CD8-positive, alpha-beta memory T cell (primary cell): ENCODE measurements around the gene GLB1L3. TPM values are rescaled to one million over a fixed set of nuclear protein-coding genes. Genes with fewer than 3 reads are reported as not detected.
A peak's percentile ranks its signal among the peaks of the same experiment; 100 is the strongest.

Source experiments
- CTCF ChIA-PET: fragments of 350-600 bp; sonication (Branson Sonifier 250); formaldehyde crosslinking; loops from one replicate; lab custom pipeline; 2021; ENCODE audit warnings: antibody characterized with exemption; lab: Charles Lee
- POLR2A ChIA-PET: fragments of 350-600 bp; sonication (Branson Sonifier 250); formaldehyde crosslinking; loops from one replicate; lab custom pipeline; 2021; ENCODE audit warnings: antibody characterized with exemption; lab: Charles Lee
- DNase-seq, 5 donors: peaks; one replicate each; pipeline versions ENCODE4 v3.0.0 to v3.0.0-alpha.2; 2020 to 2022; ENCODE audit warnings: mixed read lengths in 1 of 5
- H3K27ac ChIP-seq: one replicate; pipeline ENCODE4 v1.7.0; 2013; ENCODE audit warnings: low read depth, mild to moderate bottlenecking, low read length, moderate library complexity
- H3K27me3 ChIP-seq: 2 replicates; pipeline ENCODE4 v1.7.0; 2013; ENCODE audit warnings: low read length, mild to moderate bottlenecking; ENCODE audit not compliant: insufficient read depth, poor library complexity, severe bottlenecking
- H3K36me3 ChIP-seq: 2 replicates; pipeline ENCODE4 v1.7.0; 2013; ENCODE audit warnings: mild to moderate bottlenecking, low read length, moderate library complexity; ENCODE audit not compliant: insufficient read depth
- H3K4me1 ChIP-seq: 2 replicates; pipeline ENCODE4 v1.7.0; 2013; ENCODE audit warnings: mild to moderate bottlenecking, low read length, moderate library complexity; ENCODE audit not compliant: insufficient read depth
- H3K4me3 ChIP-seq: 2 replicates; pipeline ENCODE4 v1.7.0; 2013; ENCODE audit warnings: mild to moderate bottlenecking, low read length
- H3K9me3 ChIP-seq: 2 replicates; pipeline ENCODE4 v1.7.0; 2013; ENCODE audit warnings: mild to moderate bottlenecking, low read length
- H3K27ac Mint-ChIP-seq, 8 donors: one replicate each; pipeline ENCODE4 v1.8.0; 2020 to 2021; ENCODE audit warnings: mixed read lengths in 8 of 8, mild to moderate bottlenecking in 6 of 8, inconsistent platforms in 3 of 8, moderate library complexity in 3 of 8
- H3K27me3 Mint-ChIP-seq, 2 donors: one replicate each; pipeline ENCODE4 v1.8.0; 2020 to 2021; ENCODE audit warnings: mixed read lengths in 2 of 2, mild to moderate bottlenecking in 1 of 2, moderate library complexity in 1 of 2
- H3K36me3 Mint-ChIP-seq, 3 donors: one replicate each; pipeline ENCODE4 v1.8.0; 2020 to 2021; ENCODE audit warnings: mixed read lengths in 3 of 3, inconsistent platforms in 1 of 3, mild to moderate bottlenecking in 1 of 3
- H3K4me1 Mint-ChIP-seq, 3 donors: one replicate each; pipeline ENCODE4 v1.8.0; 2020 to 2021; ENCODE audit warnings: mixed read lengths in 3 of 3, inconsistent platforms in 1 of 3, mild to moderate bottlenecking in 1 of 3
- H3K4me3 Mint-ChIP-seq, 7 donors: one replicate each; pipeline ENCODE4 v1.8.0; 2020 to 2021; ENCODE audit warnings: mixed read lengths in 7 of 7, mild to moderate bottlenecking in 6 of 7, moderate library complexity in 4 of 7, inconsistent platforms in 2 of 7
- H3K9me3 Mint-ChIP-seq, 5 donors: one replicate each; pipeline ENCODE4 v1.8.0; 2020 to 2022; ENCODE audit warnings: mixed read lengths in 5 of 5, mild to moderate bottlenecking in 3 of 5, moderate library complexity in 2 of 5, inconsistent platforms in 1 of 5
- polyA plus RNA-seq: library from polyadenylated mRNA; unstranded; fragments of 300-500 nt; fragmentation: Illumina TruSeq; gene quantifications from one replicate; pipeline ENCODE4 v1.2.3, GENCODE V29; 2021
- total RNA-seq, 2 experiments: library from RNA; stranded (reverse); gene quantifications; one replicate each; pipeline ENCODE4 v1.2.3, GENCODE V29; 2021

Gene GLB1L3
- total and polyA plus RNA-seq, 3 experiments from 2014 or later = 2.0 to 3.0 (median 2.3) TPM

- H3K4me3 Mint-ChIP-seq = no peak overlapping the region
- no peaks in the 10 kb centered on the region for H3K36me3 Mint-ChIP-seq
- Histone ChIP-seq H3K9me3 (no peaks in the 10 kb centered on the region), H3K4me1 (peaks cover 8% of the 10 kb centered on the region), H3K27ac (no peak overlapping the region), H3K4me3 (no peak overlapping the region), H3K36me3 (no peaks in the 10 kb centered on the region), H3K27me3 (no peaks in the 10 kb centered on the region)
- peaks cover 4 to 17% of the 10 kb centered on the region in 2 donors for H3K27me3 Mint-ChIP-seq
- no peaks in the 10 kb centered on the region for H3K9me3 Mint-ChIP-seq
- CTCF ChIA-PET = no interaction called here
- peaks cover 6 to 9% (median 8%) of the 10 kb centered on the region in 3 donors for H3K4me1 Mint-ChIP-seq
- no peak for DNase-seq
- H3K27ac Mint-ChIP-seq = no peak overlapping the region
- POLR2A ChIA-PET = no interaction called here
Observed at GRCh38 chr11:134337051-134337450, 60.9 kb downstream of the GLB1L3 start.

GRCh38 chr11:134338068-134338467, 61.9 kb downstream of the GLB1L3 start:
- no peak overlapping the region for H3K27ac ChIP-seq
- H3K4me3 ChIP-seq = no peak overlapping the region
- H3K36me3 ChIP-seq = no peaks in the 10 kb centered on the region
- peaks cover under 1% of the 10 kb centered on the region for H3K4me1 ChIP-seq
- H3K27me3 Mint-ChIP-seq = peaks cover 4 to 13% of the 10 kb centered on the region in 2 donors
- no peaks in the 10 kb centered on the region for H3K9me3 ChIP-seq
- DNase-seq = no peak
- no peaks in the 10 kb centered on the region for H3K9me3 Mint-ChIP-seq
- CTCF ChIA-PET = no interaction called here
- H3K36me3 Mint-ChIP-seq = no peaks in the 10 kb centered on the region
- H3K27me3 ChIP-seq = no peaks in the 10 kb centered on the region
- H3K27ac Mint-ChIP-seq = no peak overlapping the region
- POLR2A ChIA-PET = no interaction called here
- H3K4me3 Mint-ChIP-seq = no peak overlapping the region
- H3K4me1 Mint-ChIP-seq = peaks cover 0 to 2% (median 0%) of the 10 kb centered on the region in 3 donors

- ChIA-PET CTCF (no interaction called here), POLR2A (no interaction called here)
- no peaks in the 10 kb centered on the region for H3K36me3 Mint-ChIP-seq
- H3K27ac Mint-ChIP-seq = no peak overlapping the region
- H3K9me3 ChIP-seq = no peaks in the 10 kb centered on the region
- H3K27me3 ChIP-seq = no peaks in the 10 kb centered on the region
- no peaks in the 10 kb centered on the region for H3K4me1 ChIP-seq
- peaks cover 4 to 9% of the 10 kb centered on the region in 2 donors for H3K27me3 Mint-ChIP-seq
- H3K9me3 Mint-ChIP-seq = no peaks in the 10 kb centered on the region
- no peaks in the 10 kb centered on the region for H3K36me3 ChIP-seq
- H3K4me3 ChIP-seq = no peak overlapping the region
- no peak overlapping the region for H3K27ac ChIP-seq
- H3K4me3 Mint-ChIP-seq = no peak overlapping the region
- no peak for DNase-seq
- no peaks in the 10 kb centered on the region for H3K4me1 Mint-ChIP-seq
Observed at GRCh38 chr11:134338654-134339053, 62.5 kb downstream of the GLB1L3 start.

- no peaks in the 10 kb centered on the region for H3K27me3 ChIP-seq
- no peaks in the 10 kb centered on the region for H3K36me3 ChIP-seq
- no peaks in the 10 kb centered on the region for H3K4me1 Mint-ChIP-seq
- no peak for DNase-seq
- POLR2A ChIA-PET = no interaction called here
- no peaks in the 10 kb centered on the region for H3K9me3 ChIP-seq
- CTCF ChIA-PET = no interaction called here
- no peaks in the 10 kb centered on the region for H3K36me3 Mint-ChIP-seq
- H3K27me3 Mint-ChIP-seq = peaks cover 4% of the 10 kb centered on the region in 2 donors
- H3K9me3 Mint-ChIP-seq = no peaks in the 10 kb centered on the region
- no peak overlapping the region for H3K27ac ChIP-seq
- H3K4me1 ChIP-seq = no peaks in the 10 kb centered on the region
- H3K4me3 Mint-ChIP-seq = no peak overlapping the region
- peak overlapping the region in 1 of 8 donors; percentile 67 for H3K27ac Mint-ChIP-seq
- H3K4me3 ChIP-seq = no peak overlapping the region
Observed at GRCh38 chr11:134339756-134340155, 63.6 kb downstream of the GLB1L3 start.

GRCh38 chr11:134340354-134340964, 64.3 kb downstream of the GLB1L3 start:
- H3K9me3 ChIP-seq = no peaks in the 10 kb centered on the region
- H3K4me1 ChIP-seq = no peaks in the 10 kb centered on the region
- ChIA-PET POLR2A (no interaction called here), CTCF (no interaction called here)
- Mint-ChIP-seq H3K27me3 (peaks cover under 1 to 3% of the 10 kb centered on the region in 2 donors), H3K27ac (no peak overlapping the region), H3K9me3 (no peaks in the 10 kb centered on the region), H3K4me1 (no peaks in the 10 kb centered on the region), H3K4me3 (no peak overlapping the region), H3K36me3 (no peaks in the 10 kb centered on the region)
- no peak overlapping the region for H3K4me3 ChIP-seq
- H3K36me3 ChIP-seq = no peaks in the 10 kb centered on the region
- no peak overlapping the region for H3K27ac ChIP-seq
- no peak for DNase-seq
- no peaks in the 10 kb centered on the region for H3K27me3 ChIP-seq

GRCh38 chr11:134341805-134342571, 65.8 kb downstream of the GLB1L3 start:
- CTCF ChIA-PET = no interaction called here
- H3K27me3 Mint-ChIP-seq = peaks cover 0 to 3% of the 10 kb centered on the region in 2 donors
- H3K4me1 ChIP-seq = no peaks in the 10 kb centered on the region
- POLR2A ChIA-PET = no interaction called here
- no peak overlapping the region for H3K27ac ChIP-seq
- H3K36me3 Mint-ChIP-seq = no peaks in the 10 kb centered on the region
- no peak for DNase-seq
- no peaks in the 10 kb centered on the region for H3K4me1 Mint-ChIP-seq
- no peaks in the 10 kb centered on the region for H3K9me3 Mint-ChIP-seq
- no peaks in the 10 kb centered on the region for H3K27me3 ChIP-seq
- no peaks in the 10 kb centered on the region for H3K9me3 ChIP-seq
- no peak overlapping the region for H3K4me3 ChIP-seq
- no peak overlapping the region for H3K4me3 Mint-ChIP-seq
- no peaks in the 10 kb centered on the region for H3K36me3 ChIP-seq
- no peak overlapping the region for H3K27ac Mint-ChIP-seq

GRCh38 chr11:134342572-134343340, 66.6 kb downstream of the GLB1L3 start:
- Histone ChIP-seq H3K9me3 (no peaks in the 10 kb centered on the region), H3K4me1 (no peaks in the 10 kb centered on the region), H3K27me3 (no peaks in the 10 kb centered on the region), H3K4me3 (no peak overlapping the region), H3K36me3 (no peaks in the 10 kb centered on the region), H3K27ac (no peak overlapping the region)
- no peak for DNase-seq
- POLR2A ChIA-PET = no interaction called here
- Mint-ChIP-seq H3K4me1 (peaks cover 0 to 5% (median 3%) of the 10 kb centered on the region in 3 donors), H3K9me3 (no peaks in the 10 kb centered on the region), H3K27me3 (peaks cover 0 to 3% of the 10 kb centered on the region in 2 donors), H3K4me3 (no peak overlapping the region), H3K36me3 (no peaks in the 10 kb centered on the region), H3K27ac (no peak overlapping the region)
- CTCF ChIA-PET = no interaction called here

GRCh38 chr11:134343646-134344045, 67.5 kb downstream of the GLB1L3 start:
- ChIA-PET POLR2A (no interaction called here), CTCF (no interaction called here)
- H3K27ac Mint-ChIP-seq = no peak overlapping the region
- no peak overlapping the region for H3K4me3 Mint-ChIP-seq
- H3K36me3 ChIP-seq = no peaks in the 10 kb centered on the region
- DNase-seq = no peak
- no peak overlapping the region for H3K4me3 ChIP-seq
- H3K9me3 ChIP-seq = no peaks in the 10 kb centered on the region
- H3K4me1 Mint-ChIP-seq = peaks cover 2 to 7% (median 5%) of the 10 kb centered on the region in 3 donors
- no peaks in the 10 kb centered on the region for H3K27me3 ChIP-seq
- peaks cover 2% of the 10 kb centered on the region for H3K4me1 ChIP-seq
- H3K27me3 Mint-ChIP-seq = peaks cover 0 to 1% of the 10 kb centered on the region in 2 donors
- H3K36me3 Mint-ChIP-seq = no peaks in the 10 kb centered on the region
- no peaks in the 10 kb centered on the region for H3K9me3 Mint-ChIP-seq
- H3K27ac ChIP-seq = no peak overlapping the region
